H9 (cell line): Measurements from ENCODE around the gene ADAMTSL5. TPM values are rescaled to one million over a fixed set of nuclear protein-coding genes. Genes with fewer than 3 reads are reported as not detected.

Experiments
- DNase-seq: peaks from one replicate; pipeline ENCODE4 v3.0.0-alpha.2; 2017
- H2AFZ ChIP-seq: one replicate; pipeline ENCODE4 v1.6.1; 2013; ENCODE audit warnings: mild to moderate bottlenecking, low read length, control low read depth, moderate library complexity
- H2AK5ac ChIP-seq: 2 replicates; pipeline ENCODE4 v1.6.1; 2013; ENCODE audit warnings: low read length, control low read depth, mixed read lengths; ENCODE audit not compliant: insufficient read length
- H2BK120ac ChIP-seq: one replicate; pipeline ENCODE4 v1.6.1; 2013; ENCODE audit warnings: low read depth, mild to moderate bottlenecking, low read length, control low read depth, inconsistent platforms; ENCODE audit not compliant: poor library complexity, severe bottlenecking
- H2BK12ac ChIP-seq: 2 replicates; pipeline ENCODE4 v1.6.1; 2013; ENCODE audit warnings: low read length, control low read depth, mixed read lengths, low read depth; ENCODE audit not compliant: insufficient read length
- H2BK15ac ChIP-seq: 2 replicates; pipeline ENCODE4 v1.6.1; 2013; ENCODE audit warnings: low read depth, low read length, control low read depth
- H2BK20ac ChIP-seq: one replicate; pipeline ENCODE4 v1.6.1; 2013; ENCODE audit warnings: low read depth, mild to moderate bottlenecking, low read length, control low read depth, inconsistent platforms; ENCODE audit not compliant: poor library complexity, severe bottlenecking
- H2BK5ac ChIP-seq: 2 replicates; pipeline ENCODE4 v1.6.1; 2013; ENCODE audit warnings: low read length, control low read depth, mixed read lengths; ENCODE audit not compliant: insufficient read length
- H3K14ac ChIP-seq: 2 replicates; pipeline ENCODE4 v1.6.1; 2013; ENCODE audit warnings: low read length, control low read depth; ENCODE audit not compliant: insufficient read depth
- H3K18ac ChIP-seq: 2 replicates; pipeline ENCODE4 v1.6.1; 2013; ENCODE audit warnings: low read depth, mild to moderate bottlenecking, mixed read lengths, low read length, control low read depth; ENCODE audit not compliant: insufficient read length
- H3K23ac ChIP-seq: 2 replicates; pipeline ENCODE4 v1.6.1; 2013; ENCODE audit warnings: low read length, control low read depth, mixed read lengths, low read depth; ENCODE audit not compliant: insufficient read length
- H3K23me2 ChIP-seq: 2 replicates; pipeline ENCODE4 v1.6.1; 2013; ENCODE audit warnings: low read depth, mild to moderate bottlenecking, mixed read lengths, low read length, control low read depth; ENCODE audit not compliant: insufficient read length, poor library complexity, severe bottlenecking
- H3K27ac ChIP-seq: 2 replicates; pipeline ENCODE4 v1.5.1; 2013; ENCODE audit warnings: low read length, control low read depth, mixed read lengths, low read depth; ENCODE audit not compliant: insufficient read length
- H3K27me3 ChIP-seq: 2 replicates; pipeline ENCODE4 v1.6.1; 2013; ENCODE audit warnings: low read length, control low read depth, inconsistent platforms; ENCODE audit not compliant: insufficient read depth
- H3K4ac ChIP-seq: 2 replicates; pipeline ENCODE4 v1.6.1; 2013; ENCODE audit warnings: low read depth, mild to moderate bottlenecking, control low read depth, inconsistent platforms, low read length, moderate library complexity
- H3K4me1 ChIP-seq: 2 replicates; pipeline ENCODE4 v1.6.1; 2013; ENCODE audit warnings: low read length, control low read depth, inconsistent platforms; ENCODE audit not compliant: insufficient read depth
- H3K4me2 ChIP-seq: 2 replicates; pipeline ENCODE4 v1.6.1; 2013; ENCODE audit warnings: low read length, control low read depth, mixed read lengths; ENCODE audit not compliant: insufficient read length, insufficient read depth
- H3K56ac ChIP-seq: 2 replicates; pipeline ENCODE4 v1.6.1; 2013; ENCODE audit warnings: low read depth, mild to moderate bottlenecking, mixed read lengths, low read length, control low read depth; ENCODE audit not compliant: insufficient read length
- H3K79me1 ChIP-seq: 2 replicates; pipeline ENCODE4 v1.6.1; 2013; ENCODE audit warnings: low read depth, mild to moderate bottlenecking, moderate library complexity, low read length, control low read depth, inconsistent platforms; ENCODE audit not compliant: insufficient read depth, poor library complexity, severe bottlenecking
- H3K79me2 ChIP-seq: 2 replicates; pipeline ENCODE4 v1.6.1; 2013; ENCODE audit warnings: low read length, control low read depth, inconsistent platforms; ENCODE audit not compliant: insufficient read depth
- H3K9ac ChIP-seq: 2 replicates; pipeline ENCODE4 v1.6.1; 2013; ENCODE audit warnings: low read length, control low read depth, mixed read lengths; ENCODE audit not compliant: insufficient read length; ENCODE audit errors: extremely low read depth
- H3K9me3 ChIP-seq: one replicate; pipeline ENCODE4 v1.6.1; 2013; ENCODE audit warnings: low read depth, low read length, inconsistent platforms; ENCODE audit not compliant: control insufficient read depth
- H3T11ph ChIP-seq: one replicate; pipeline ENCODE4 v1.6.1; 2013; ENCODE audit warnings: mild to moderate bottlenecking, low read length, control low read depth, inconsistent platforms
- H4K20me1 ChIP-seq: one replicate; pipeline ENCODE4 v1.6.1; 2013; ENCODE audit not compliant: control insufficient read depth, insufficient read length, insufficient read depth
- H4K5ac ChIP-seq: 2 replicates; pipeline ENCODE4 v1.6.1; 2013; ENCODE audit warnings: low read depth, mild to moderate bottlenecking, mixed read lengths, low read length, control low read depth; ENCODE audit not compliant: insufficient read length
- H4K8ac ChIP-seq: replicated peaks from 2 replicates; pipeline ENCODE4 v1.6.1; 2013; ENCODE audit warnings: low read length, control low read depth, mixed read lengths, low read depth; ENCODE audit not compliant: insufficient read length
- H4K91ac ChIP-seq: 2 replicates; pipeline ENCODE4 v1.6.1; 2013; ENCODE audit warnings: low read depth, mild to moderate bottlenecking, moderate library complexity, mixed read lengths, low read length, control low read depth; ENCODE audit not compliant: insufficient read length
- H3K27ac Mint-ChIP-seq, 3 experiments: 2 replicates in 2 of 3; 3 replicates in 1 of 3; pipeline ENCODE4 v1.8.0; 2020 to 2021; ENCODE audit warnings: mixed read lengths in 3 of 3, mild to moderate bottlenecking in 1 of 3, moderate library complexity in 1 of 3
- H3K27me3 Mint-ChIP-seq: 2 replicates; pipeline ENCODE4 v1.8.0; 2021; ENCODE audit warnings: low read depth, mild to moderate bottlenecking, moderate library complexity, mixed read lengths
- H3K36me3 Mint-ChIP-seq, 3 experiments: 2 replicates in 2 of 3; 3 replicates in 1 of 3; pipeline ENCODE4 v1.8.0; 2020 to 2021; ENCODE audit warnings: low read depth in 3 of 3, mixed read lengths in 3 of 3; ENCODE audit not compliant: insufficient read depth in 1 of 3
- H3K4me1 Mint-ChIP-seq, 2 experiments: 2 replicates each; pipeline ENCODE4 v1.8.0; 2020; ENCODE audit warnings: mixed read lengths in 2 of 2
- H3K4me3 Mint-ChIP-seq, 2 experiments: 2 replicates in 1 of 2; 3 replicates in 1 of 2; pipeline ENCODE4 v1.8.0; 2020 to 2021; ENCODE audit warnings: mild to moderate bottlenecking in 2 of 2, mixed read lengths in 2 of 2, moderate library complexity in 1 of 2
- H3K9me3 Mint-ChIP-seq, 2 experiments: 2 replicates in 1 of 2; 3 replicates in 1 of 2; pipeline ENCODE4 v1.8.0; 2020; ENCODE audit warnings: mild to moderate bottlenecking in 2 of 2, mixed read lengths in 2 of 2, moderate library complexity in 1 of 2
- WGBS: extraction: QIAGEN DNeasy Blood & Tissue Kit; methylation state at CpG from one replicate; pipeline ENCODE4 v1.1.7; 2013; ENCODE audit warnings: missing lambda C conversion rate, low lambda C conversion rate, mixed read lengths; ENCODE audit not compliant: insufficient read length; ENCODE audit errors: extremely low coverage; 5-methylcytosine and 5-hydroxymethylcytosine counted together
- total RNA-seq: library from RNA; stranded (reverse); gene quantifications from 2 replicates; pipeline ENCODE4 v1.2.1, GENCODE V29; 2021
- TF ChIP-seq, protein P1 (sequence below): fragments of 200-600 bp; sonication (generic); conservative IDR thresholded peaks from 3 replicates; pipeline ENCODE4 v1.8.0; 2021; ENCODE audit warnings: antibody characterized with exemption, mild to moderate bottlenecking

ADAMTSL5 gene
- total RNA-seq, 1 experiment from 2014 or later = 1.5 TPM

DNA sequence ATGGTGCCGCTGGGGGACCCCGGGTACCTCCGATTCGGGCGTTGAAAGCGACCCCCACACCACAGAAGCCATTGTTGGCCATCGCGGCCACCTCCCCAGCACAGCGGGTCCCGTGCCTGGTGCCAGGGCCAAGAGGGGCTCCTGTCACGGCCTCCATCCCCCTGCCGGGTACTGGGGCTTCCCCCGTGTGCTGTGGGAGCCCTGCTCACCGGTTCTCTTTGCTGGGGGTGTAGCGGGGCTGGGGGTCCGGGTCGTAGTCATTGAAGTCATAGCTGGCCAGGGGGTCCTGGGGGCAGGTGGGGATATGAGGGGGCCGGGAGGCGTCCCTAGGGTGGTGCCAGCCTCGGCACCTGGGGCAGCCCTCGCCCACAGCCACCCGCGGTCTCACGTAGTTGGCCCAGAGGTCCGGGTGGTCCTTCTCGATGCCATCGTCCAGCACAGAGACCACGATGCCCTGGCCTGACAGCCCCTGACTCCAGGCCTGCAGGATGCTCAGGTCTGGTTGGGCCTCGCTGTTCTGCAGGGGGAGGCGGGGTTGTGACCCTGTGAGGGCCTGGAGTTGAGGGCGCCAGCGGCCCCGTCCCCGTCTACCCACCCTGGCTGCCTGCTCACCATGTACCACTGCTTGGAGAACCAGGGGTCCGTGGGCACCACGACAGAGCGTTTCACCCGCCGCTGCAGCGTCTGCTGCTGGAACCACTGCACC lies 25.1 kb downstream of the ADAMTSL5 start:
- H3K9me3 Mint-ChIP-seq = no peaks in the 10 kb centered on the region; a peak in 1 of 5 replicates
- Histone ChIP-seq H2BK20ac (no peak overlapping the region), H2BK120ac (no peak overlapping the region), H3K18ac (no peak overlapping the region), H3K9me3 (no peaks in the 10 kb centered on the region), H3K79me2 (no peaks in the 10 kb centered on the region), H3K27me3 (peaks cover 3% of the 10 kb centered on the region; the same call in 1 of the 2 replicates), H3K79me1 (no peaks in the 10 kb centered on the region), H3K56ac (no peak overlapping the region), H2BK15ac (no peak overlapping the region), H3K23ac (no peak overlapping the region), H2BK12ac (no peak overlapping the region), H2AK5ac (no peak overlapping the region), H3K4ac (no peak overlapping the region), H3K27ac (no peak overlapping the region), H3K4me1 (no peaks in the 10 kb centered on the region), H2BK5ac (no peak overlapping the region), H3K14ac (no peak overlapping the region; the same call in 1 of the 2 replicates), H4K5ac (no peak overlapping the region), H3T11ph (no peak overlapping the region), H4K91ac (no peak overlapping the region), H4K20me1 (no peaks in the 10 kb centered on the region), H3K23me2 (peaks cover 9% of the 10 kb centered on the region), H3K4me2 (no peak overlapping the region), H2AFZ (no peak overlapping the region), H3K9ac (no peak overlapping the region), H4K8ac (no peak overlapping the region)
- no peak overlapping the region for H3K27ac Mint-ChIP-seq
- H3K36me3 Mint-ChIP-seq = no peaks in the 10 kb centered on the region; a peak in 1 of 7 replicates
- TF ChIP-seq, protein P1, sequence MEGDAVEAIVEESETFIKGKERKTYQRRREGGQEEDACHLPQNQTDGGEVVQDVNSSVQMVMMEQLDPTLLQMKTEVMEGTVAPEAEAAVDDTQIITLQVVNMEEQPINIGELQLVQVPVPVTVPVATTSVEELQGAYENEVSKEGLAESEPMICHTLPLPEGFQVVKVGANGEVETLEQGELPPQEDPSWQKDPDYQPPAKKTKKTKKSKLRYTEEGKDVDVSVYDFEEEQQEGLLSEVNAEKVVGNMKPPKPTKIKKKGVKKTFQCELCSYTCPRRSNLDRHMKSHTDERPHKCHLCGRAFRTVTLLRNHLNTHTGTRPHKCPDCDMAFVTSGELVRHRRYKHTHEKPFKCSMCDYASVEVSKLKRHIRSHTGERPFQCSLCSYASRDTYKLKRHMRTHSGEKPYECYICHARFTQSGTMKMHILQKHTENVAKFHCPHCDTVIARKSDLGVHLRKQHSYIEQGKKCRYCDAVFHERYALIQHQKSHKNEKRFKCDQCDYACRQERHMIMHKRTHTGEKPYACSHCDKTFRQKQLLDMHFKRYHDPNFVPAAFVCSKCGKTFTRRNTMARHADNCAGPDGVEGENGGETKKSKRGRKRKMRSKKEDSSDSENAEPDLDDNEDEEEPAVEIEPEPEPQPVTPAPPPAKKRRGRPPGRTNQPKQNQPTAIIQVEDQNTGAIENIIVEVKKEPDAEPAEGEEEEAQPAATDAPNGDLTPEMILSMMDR = no peak
- WGBS = no CpG with 5 or more reads among the region's 40 CpGs
- DNase-seq = no peak
- no peak overlapping the region for H3K4me3 Mint-ChIP-seq
- H3K4me1 Mint-ChIP-seq = peaks cover 4 to 10% of the 10 kb centered on the region in 2 experiments
- H3K27me3 Mint-ChIP-seq = peaks cover 14% of the 10 kb centered on the region
